OCI-M1 (cell line): ENCODE measurements around the gene VPS16.
"Not testable (repeated sequence)": the region's sequence is repeated elsewhere in the genome, so short reads cannot be mapped to it uniquely, and the experiment has no call there.

Experiments
- DNase-seq: peaks from one replicate; lab custom pipeline; 2025; lab: John Stamatoyannopoulos, UW

Gene VPS16

DNA sequence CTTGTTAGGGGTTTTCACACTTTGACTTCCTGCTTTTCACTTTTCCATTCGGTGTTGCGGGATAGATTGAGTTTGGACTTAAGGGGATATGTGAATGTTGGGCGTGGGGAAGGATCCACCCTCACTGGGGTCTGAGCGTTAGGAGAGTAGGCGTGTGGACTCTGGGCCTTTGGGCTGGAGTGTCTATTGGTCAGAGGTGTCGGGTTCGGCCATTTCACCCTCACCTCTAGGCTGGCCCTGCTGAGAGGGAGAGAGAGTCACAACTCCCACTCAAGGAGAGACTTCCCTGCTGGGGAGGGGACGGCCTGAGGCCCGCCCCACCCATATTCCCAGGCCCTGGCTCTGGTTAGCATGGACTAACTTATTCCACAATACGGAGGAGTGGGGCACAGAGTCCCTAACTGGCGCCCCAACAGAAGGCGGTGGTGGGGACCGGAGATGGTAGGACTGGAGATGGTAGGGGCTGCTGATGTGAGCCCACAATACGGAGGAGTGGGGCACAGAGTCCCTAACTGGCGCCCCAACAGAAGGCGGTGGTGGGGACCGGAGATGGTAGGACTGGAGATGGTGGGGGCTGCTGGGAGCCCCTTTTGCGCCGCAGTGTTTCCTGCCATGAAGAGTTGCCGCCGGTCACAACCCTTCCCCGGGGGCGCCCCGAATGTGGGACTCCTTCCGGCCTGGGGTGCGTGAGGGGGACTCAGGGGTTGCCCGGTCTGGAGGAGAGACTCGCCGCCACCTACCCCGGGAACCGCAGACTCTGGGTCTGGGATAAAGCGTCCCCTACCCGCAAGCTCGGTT is 31.3 kb downstream of the VPS16 start:
- peak; percentile 42 for DNase-seq

DNA sequence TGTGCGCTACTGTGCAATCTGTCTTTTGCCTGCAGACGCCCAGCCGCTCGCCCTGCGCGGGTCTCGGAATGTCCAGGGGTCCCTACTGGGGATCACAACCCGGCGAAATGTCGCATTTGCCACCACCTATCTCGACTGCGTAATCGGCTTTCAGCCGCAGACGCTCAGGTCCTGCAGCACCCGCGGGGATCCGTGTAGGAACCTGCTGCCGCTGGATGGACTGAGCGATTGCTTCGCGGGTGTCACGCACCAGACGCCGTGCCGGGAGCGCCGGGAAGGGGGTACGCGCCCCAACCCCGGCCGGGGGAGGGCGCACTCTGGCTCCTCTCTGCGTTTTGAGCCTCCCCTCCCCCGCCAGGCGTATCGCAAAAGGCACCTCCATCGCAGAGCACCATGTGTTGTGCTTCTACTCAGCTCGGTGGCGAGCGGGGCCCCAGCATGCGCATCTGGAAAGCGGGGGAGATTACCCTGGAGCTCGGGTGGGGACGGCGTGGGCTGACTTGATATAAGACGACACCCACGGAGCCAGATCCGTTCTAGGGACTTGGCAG is 32.0 kb downstream of the VPS16 start:
- peak; percentile 88 for DNase-seq

DNA sequence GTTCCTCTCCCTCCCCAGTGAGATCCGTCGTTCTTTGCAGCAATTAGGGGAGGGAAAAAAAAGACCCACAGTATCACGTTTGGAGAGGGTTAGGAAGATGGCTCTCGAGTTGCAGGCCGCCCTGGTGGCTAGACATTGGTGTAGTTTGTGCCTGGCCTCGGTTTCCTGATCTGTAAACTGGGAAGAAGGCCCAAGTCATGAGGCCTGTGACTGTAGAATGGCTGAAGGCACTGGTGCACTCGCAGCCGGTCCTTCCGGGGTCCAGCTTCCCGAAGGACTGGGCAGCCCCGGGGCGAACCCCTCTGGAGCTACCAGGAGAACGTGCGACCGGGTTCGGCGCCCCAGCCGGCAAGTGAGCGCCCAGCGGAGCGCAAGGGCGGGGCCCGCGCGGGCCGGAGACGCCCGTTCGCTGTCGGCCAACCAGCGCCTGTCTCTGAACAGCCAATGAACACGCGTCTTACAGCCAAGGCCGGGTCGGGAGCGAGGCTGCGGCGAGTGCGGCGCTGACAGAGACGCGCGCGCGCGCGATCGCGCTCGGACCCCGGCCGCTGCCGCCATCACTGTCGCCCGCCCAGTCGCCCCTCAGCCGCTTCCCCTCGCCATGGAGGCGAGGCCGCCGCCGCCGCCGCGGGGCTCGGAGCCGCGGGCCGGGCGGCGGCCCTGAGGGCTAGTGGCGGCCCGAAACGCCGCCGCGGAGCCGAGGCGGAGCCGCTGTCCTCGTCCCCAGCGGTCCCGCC is 32.6 kb downstream of the VPS16 start, which contains the start of gene PTPRA:
TSS of gene PTPRA (plus strand) at position 472 of the 737 bp plus-strand sequence. CDS start 90,797 bp downstream, outside the sequence.
- peak; percentile 97 for DNase-seq

DNA sequence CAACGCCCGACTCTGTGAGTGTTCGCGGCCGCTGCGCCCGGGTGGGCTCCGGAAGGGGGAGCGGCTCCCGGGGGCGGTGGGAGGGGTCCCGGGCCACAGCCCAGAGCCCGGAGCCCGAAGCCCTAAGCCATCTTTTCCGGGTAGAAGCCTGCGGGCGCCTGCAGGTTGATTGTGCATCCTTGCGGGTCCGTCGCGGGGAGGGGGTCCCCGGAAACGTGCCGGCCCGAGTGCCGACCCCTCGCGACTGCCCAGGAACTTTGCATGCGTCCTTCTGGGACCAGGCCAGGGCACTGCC is 33.1 kb downstream of the VPS16 start:
- no peak for DNase-seq

DNA sequence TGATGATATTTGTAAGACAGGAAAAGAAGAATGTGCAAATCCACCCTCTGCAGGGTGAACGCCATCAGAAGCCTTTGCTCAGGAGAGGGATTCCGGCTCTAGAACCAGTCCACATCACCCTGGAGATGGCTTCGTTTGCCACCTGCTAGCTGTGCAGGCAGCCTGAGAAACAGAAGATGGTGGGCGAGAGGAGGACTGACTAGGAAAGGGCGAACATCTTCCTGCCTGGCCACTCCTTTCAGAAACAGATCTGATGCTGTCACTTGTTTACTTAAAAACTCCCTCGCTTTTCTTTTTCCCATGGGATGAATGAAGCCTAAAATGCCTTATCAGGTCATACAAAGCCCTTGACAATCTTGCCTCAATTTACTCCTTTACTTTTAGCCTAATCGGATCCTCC is 33.9 kb downstream of the VPS16 start:
- peak; percentile 53 for DNase-seq

DNA sequence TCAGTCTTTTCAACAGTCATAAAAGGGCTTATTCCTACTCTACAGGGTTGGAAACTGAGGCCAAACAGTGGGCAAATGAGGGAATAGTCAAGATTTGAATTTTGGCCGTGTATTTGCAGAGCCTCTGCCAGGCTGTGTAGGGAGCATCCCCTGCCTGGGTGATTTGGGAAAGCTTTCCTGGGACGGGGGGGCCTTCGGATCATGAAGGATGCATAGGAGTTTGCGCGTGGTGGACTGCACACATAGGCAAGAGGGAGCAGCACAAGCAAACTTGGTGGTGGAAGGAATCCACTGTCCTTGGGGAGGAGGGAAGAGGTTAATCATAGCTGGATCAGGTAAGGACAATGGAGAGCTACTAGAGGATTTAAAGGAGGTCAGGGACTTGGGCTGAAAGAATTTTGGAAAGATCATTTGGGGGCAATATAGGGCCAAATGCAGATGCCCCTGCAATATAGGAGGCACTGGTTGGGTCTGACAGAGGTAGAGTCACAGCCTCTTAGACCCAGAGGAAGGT is 35.2 kb downstream of the VPS16 start:
- DNase-seq: no peak

DNA sequence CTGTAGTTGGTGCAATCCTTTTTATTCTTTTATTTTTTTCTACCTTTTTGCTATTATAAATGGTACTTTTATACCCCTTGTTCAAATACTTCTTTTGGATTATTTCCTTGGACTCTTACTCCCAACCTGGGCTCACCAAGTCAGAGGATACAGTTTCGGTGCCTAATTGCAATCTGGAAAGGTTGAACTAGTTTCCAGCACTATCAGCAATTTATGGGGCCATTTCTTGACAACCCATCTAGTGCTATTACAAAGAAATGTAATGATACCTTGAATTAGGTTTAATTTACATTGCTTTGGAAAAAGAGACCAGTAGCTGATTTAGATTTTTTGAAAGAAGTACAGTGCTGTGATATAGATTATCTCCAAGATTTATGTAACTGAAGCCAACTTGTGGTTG is 38.0 kb downstream of the VPS16 start:
- no peak for DNase-seq

DNA sequence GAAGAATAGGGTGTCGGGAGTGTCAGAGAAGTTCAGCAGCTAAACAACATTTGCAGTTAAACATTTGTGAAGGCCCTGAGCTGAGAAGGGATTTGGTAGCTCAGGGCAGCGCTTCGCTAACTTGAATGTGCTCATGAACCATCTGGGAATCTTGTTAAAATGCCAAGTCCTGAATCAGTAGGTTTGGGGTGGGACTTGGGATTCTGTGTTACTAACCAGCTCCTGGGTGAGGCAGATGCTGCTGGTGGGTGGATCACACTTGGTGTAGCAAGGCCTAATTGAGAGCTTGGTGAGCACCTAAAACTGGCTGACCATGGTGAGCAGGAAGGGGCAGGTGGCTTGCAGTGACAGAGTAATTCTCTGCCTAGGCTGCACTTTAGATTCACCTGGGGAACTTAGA is 38.6 kb downstream of the VPS16 start:
- DNase-seq: no peak

DNA sequence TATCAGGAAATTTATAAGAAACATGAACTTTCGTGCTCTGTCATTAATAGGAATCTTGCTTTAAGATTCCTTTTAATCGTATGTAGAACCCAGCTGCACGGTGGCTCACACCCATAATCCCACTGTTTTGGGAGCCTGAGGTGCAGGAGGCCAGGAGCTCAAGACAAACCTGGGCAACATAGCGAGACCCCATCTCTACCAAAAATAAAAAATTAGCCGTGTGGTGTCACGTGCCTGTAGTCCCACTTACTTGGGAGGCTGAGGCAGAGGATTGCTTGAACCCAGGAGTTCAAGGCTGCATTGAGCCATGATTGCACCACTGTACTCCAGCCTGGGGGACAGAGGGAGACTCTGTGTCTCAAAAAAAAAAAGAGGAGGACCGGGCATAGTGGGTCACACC is 40.1 kb downstream of the VPS16 start:
- DNase-seq: no peak

DNA sequence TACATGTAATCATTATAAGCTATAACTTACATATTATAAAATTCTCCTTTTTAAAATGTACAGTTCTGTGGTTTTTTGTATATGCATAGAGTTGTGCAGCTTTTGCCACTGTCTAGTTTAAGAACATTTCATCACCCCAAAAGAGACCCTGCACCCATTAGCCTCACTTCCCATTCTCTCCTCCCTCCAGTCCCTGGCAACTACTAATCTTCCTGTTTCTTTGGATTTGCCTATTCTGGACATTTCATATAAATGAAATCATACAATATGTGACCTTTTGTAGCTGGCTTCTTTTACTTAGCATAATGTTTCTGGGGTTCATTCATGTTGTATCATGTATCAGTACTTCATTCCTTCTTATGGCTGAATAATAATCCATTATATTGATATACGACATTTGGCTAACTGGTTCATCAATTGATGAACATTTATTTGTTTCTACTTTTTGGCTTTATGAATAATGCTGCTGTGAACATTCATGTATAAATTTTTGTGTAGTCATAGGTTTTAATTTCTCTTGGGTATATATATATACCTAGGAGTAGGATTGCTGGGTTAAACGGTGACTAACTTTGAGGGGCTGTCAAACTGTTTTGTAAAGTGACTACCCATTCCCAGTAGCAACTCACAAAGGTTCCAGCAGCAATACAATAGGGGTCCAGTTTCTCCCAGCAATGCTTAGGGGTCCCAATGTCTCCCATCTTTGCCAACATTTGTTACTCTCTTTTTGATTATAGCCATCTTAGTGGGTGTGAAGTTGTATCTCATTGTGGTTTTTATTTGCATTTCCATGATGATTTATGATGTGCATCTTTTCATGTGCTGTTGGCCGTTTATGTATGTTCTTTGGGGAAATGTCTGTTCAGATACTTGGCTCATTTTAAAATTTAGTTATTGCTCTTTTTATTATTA is 43.4 kb downstream of the VPS16 start:
- DNase-seq: no peak

DNA sequence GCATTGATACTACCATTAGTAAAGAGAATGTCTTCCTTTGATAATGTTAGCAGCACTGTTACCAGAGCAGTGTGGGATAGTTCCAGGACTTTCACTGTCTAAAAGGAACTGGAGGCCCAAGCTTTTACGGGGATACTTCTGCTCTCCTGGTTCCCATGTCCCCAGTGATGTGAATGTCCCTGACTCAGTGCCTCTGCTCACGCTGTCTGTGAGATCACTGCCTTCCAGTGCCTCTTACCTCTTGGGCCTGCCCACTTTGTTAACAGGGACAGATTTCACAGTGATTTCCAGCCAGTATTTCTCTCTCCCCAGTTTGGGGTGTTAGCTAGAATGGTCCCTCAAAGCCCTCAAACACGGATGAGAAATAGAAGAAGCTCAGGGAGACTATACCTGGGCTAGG is 47.2 kb downstream of the VPS16 start:
- DNase-seq: no peak

DNA sequence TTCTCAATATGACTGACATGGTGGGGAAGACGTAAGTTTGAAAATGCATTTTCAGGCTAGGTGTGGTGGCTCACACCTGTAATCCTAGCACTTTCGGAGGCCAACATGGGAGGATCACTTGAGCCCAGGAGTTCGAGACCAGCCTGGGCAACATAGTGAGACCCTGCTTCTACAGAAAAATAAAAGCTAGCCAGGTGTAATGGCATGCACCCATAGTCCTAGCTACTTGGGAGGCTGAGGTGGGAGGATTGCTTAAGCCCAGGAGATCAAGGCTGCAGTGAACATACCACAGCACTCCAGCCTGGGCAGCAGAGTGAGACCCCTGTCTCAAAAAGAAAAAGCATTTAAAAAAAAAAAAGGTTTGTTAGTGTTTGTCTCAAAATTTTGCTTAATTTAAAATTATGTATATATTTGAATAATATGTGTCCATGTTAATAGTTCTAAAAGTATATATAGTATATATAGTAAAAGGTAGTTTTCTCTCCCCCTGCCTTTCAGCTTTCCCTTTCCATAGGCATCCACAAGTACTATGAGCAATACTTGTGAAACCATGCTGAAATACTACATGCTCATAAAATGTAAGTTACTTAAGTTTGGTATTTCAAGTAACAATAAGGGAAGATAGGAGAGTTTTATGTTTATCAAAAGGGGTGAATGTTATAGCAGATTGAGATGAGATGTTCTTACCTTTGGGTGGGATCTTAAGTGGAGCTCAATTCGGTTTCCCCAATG is 47.8 kb downstream of the VPS16 start:
- no peak for DNase-seq

DNA sequence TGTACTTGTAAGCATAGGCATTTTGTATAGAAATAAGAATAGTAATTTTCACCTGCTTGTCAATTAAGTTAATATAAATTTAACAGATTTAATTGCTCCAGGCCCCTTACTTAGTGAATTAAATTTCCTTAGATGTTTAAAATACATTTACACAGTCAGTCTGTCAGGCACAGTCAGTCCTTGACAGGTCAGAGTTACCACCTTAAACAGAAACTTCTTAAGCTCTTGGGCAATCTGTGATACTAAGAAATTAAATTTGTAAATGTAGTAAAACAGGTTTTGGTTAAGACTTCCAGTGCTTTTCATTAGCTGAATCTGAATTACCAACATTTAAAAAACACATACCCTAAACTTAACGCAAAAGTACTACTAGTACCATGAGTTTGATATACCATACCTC is 48.7 kb downstream of the VPS16 start:
- DNase-seq: no peak

DNA sequence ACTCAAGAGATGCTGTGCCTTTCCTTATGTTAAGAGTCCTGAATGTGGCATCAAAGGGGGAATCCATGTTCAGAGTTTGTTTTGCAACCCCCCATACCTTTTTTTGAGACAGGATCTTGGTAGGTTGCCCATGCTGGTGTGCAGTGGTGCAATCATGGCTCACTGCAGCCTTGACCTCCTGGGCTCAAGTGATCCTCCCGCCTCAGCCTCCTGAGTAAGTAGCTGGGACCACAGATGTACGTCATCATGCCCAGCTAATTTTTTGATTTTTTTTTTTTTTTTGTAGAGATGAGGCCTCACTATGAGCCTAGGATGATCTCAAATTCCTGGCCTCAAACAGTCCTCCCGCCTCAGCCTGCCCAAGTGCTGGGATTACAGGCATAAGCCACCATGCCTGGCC is 49.3 kb downstream of the VPS16 start:
- DNase-seq: no peak

DNA sequence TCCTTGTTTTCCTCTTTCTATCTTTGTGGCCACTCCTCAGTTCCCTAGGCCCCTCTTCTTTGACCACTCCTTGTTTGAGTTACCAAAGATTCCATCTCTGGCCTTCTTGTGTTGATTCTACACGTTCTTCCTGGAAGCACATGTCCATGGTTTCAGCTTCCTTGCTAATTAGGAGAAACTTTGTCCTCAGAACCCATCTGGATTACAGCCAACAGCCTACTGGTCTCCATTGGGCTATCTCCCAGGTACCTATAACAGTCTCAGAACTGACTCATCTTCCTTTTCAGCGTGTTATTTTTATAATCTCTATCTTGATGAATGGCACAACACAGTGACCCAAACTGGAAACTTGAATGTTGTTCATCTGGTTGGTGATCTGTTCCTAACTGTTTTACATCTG is 50.2 kb downstream of the VPS16 start:
- peak; percentile 60 for DNase-seq

DNA sequence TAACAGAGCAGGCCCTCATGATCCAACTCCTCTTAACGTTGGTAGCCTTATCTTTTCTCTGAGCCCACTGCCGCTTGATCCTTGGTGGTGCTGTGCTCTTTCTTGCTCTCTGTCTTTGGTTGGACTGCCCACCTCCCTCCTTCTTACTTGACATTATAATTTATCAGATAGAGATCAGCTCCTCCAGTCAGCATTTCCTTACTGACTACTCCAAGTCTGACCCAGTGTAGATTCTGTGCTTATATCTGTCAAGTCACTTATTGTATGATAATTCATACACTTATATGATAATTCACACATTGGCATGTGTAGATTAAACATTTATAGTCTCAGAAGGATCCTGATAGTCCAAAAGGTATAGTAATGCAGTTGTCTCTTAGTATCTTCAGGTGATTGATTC is 50.8 kb downstream of the VPS16 start:
- DNase-seq: peak; percentile 55

DNA sequence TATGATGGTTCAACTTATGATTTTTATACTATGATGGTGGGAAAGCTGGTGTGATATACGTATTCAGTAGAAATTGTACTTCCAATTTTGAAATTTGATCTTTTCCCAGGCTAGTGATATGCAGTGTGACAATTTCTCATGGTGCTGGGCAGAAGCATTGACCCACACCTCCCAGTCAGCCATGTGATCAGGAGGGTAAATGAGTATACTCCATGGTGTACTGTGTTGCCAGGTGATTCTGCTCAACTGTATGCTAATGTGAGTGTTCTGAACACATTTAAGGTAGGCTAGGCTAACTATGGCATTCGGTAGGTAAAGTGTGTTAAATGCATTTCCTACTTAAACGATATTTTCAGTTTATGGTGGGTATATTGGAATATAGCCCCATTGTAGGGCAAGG is 51.8 kb downstream of the VPS16 start:
- DNase-seq: no peak

DNA sequence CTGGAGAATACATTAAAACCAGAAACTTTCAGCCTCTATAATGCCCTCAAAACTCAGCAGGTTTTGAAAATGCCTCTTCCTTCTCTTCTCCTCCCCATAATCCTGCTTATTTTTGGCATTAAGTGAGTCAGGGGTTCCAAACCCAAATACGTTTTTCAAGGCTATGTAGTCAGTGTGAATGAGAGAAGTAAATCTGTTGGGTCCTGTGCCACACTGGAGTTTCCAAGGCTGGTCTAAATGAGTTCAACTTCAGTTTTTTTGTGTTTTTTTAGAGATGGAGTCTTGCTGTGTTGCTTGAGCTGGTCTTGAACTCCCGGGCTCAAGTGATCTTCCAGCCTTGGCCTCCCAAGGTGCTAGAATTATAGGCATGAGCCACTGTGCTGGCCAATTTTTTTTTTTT is 53.7 kb downstream of the VPS16 start:
- no peak for DNase-seq

DNA sequence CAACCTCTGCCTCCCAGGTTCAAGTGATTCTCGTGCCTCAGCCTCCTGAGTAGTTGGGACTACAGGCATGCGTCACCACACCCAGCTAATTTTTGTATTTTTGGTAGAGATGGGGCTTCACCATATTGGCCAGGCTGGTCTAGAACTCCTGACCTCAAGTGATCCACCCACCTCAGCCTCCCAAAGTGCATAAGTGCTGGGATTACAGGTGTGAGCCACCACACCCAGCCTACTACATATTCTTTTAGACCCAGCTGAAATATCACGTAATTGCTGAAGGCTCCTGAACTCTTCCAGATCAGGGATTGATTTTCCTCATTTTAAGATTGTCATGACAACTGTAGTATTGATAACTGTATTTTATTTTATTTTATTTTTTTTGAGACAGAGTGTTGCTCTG is 54.6 kb downstream of the VPS16 start:
- not testable (repeated sequence) for DNase-seq

DNA sequence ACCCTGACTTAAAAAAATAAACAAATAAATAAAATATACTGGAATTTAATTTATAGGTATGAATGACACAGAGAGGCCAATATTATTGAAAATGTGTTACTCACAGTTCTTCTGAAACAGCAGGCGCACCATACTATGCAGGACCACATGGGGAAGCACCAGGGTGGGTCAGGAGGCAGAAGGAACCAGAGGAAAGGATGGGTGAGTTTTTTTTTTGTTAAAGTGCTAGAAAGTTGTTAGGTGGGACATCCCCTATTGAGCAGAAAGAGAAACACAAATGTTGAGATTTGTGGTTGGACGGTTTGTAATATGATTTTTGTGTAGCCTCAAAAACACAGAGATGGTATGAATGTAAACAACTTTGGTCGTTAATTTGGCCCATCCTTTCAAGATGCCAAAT is 58.7 kb downstream of the VPS16 start:
- DNase-seq: no peak

DNA sequence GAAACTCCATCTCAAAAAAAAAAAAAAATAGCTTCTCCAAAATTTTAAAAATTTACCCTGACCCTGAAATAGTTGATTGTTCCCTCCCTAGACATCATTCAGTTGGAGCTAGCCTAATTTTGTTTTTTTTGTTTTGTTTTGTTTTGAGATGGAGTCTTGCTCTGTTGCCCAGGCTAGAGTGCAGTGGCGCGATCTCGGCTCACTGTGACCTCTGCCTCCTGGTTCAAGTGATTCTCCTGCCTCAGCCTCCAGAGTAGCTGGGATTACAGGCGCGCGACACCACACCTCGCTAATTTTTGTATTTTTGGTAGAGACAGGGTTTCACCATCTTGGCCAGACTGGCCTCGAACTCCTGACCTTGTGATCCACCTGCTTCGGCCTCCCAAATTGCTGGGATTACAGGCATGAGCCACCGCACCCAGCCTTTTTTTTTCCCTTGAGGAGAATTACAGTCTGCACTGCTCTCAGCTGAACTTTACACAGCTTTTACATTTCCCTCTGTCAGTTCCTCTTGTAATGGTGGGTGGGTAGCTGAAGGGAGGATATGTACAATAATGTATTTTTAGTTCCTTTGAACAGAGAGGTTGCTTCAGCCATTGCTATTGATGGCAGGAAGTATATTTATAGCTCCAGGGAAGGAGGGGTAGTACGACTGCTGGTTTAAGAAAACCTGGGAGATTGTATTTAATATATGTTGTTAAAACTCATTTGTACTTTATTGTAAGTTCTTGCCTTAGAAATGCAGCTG is 60.5 kb downstream of the VPS16 start:
- DNase-seq: no peak
